HepG2 (cell line): ENCODE data around the gene HIC1. TPM values are rescaled to one million over a fixed set of nuclear protein-coding genes. Genes with fewer than 3 reads are reported as not detected.
A peak's percentile ranks its signal among the peaks of the same experiment; 100 is the strongest.

ENCODE experiments used
- ASH2L ChIP-seq: fragments of 300-600, 200-600 bp; sonication (generic); IDR thresholded peaks from 2 replicates; pipeline ENCODE4 v1.7.0; 2017; ENCODE audit warnings: low read depth, mild to moderate bottlenecking, moderate library complexity, mixed read lengths, low read length; ENCODE audit not compliant: insufficient read length
- DMAP1 ChIP-seq: IDR thresholded peaks from 2 replicates; pipeline ENCODE4 v1.6.1; 2016
- ESRRA ChIP-seq: sonication (generic); formaldehyde crosslinking; IDR thresholded peaks from 2 replicates; pipeline ENCODE4 v1.5.1; 2020; ENCODE audit warnings: mild to moderate bottlenecking, low read depth, missing genetic modification reagents
- GFI1 ChIP-seq: sonication (generic); formaldehyde crosslinking; IDR thresholded peaks from 2 replicates; pipeline ENCODE4 v1.5.0; 2020; ENCODE audit warnings: missing genetic modification reagents, mild to moderate bottlenecking, borderline replicate concordance
- RAD51 ChIP-seq: fragments of 450-650 bp; IDR thresholded peaks from 2 replicates; pipeline ENCODE4 v1.6.1; 2016; ENCODE audit warnings: borderline replicate concordance
- RFXANK ChIP-seq: IDR thresholded peaks from 2 replicates; pipeline ENCODE4 v1.6.1; 2016
- TP53 ChIP-seq: sonication (generic); formaldehyde crosslinking; conservative IDR thresholded peaks from 2 replicates; pipeline ENCODE4 v1.4.0; 2020; ENCODE audit warnings: missing genetic modification reagents
- ZBED4 ChIP-seq: sonication (generic); formaldehyde crosslinking; IDR thresholded peaks from 2 replicates; pipeline ENCODE4 v1.4.0; 2020; ENCODE audit warnings: missing genetic modification reagents, borderline replicate concordance
- ZBTB25 ChIP-seq: IDR thresholded peaks from 2 replicates; pipeline ENCODE4 v1.6.1; 2018; ENCODE audit warnings: missing genetic modification reagents
- ZFP36L2 ChIP-seq: sonication (generic); formaldehyde crosslinking; IDR thresholded peaks from 2 replicates; pipeline ENCODE4 v1.4.0; 2020; ENCODE audit warnings: missing genetic modification reagents
- ZMYM2 ChIP-seq: sonication (generic); formaldehyde crosslinking; IDR thresholded peaks from 2 replicates; pipeline ENCODE4 v1.8.0; 2022; ENCODE audit warnings: mild to moderate bottlenecking, missing genetic modification reagents
- ZNF432 ChIP-seq: sonication (generic); formaldehyde crosslinking; IDR thresholded peaks from 2 replicates; pipeline ENCODE4 v1.5.0; 2020; ENCODE audit warnings: missing genetic modification reagents, mild to moderate bottlenecking, borderline replicate concordance
- ZNF563 ChIP-seq: sonication (generic); formaldehyde crosslinking; IDR thresholded peaks from 2 replicates; pipeline ENCODE4 v1.8.0; 2022; ENCODE audit warnings: mild to moderate bottlenecking, moderate library complexity, missing genetic modification reagents
- ZNF644 ChIP-seq: IDR thresholded peaks from 2 replicates; pipeline ENCODE4 v1.6.1; 2016; ENCODE audit warnings: low read depth
- ZSCAN25 ChIP-seq: sonication (generic); formaldehyde crosslinking; IDR thresholded peaks from 2 replicates; pipeline ENCODE4 v1.8.0; 2022; ENCODE audit warnings: mild to moderate bottlenecking, missing genetic modification reagents
- polyA plus RNA-seq, 8 experiments: library from polyadenylated mRNA; depleted of rRNA in 3 of 8; stranded (reverse) in 7 of 8; unstranded in 1 of 8; fragments of >200 nt; fragmentation: Illumina TruSeq in 4 of 8; extraction: Trizol in 4 of 8; gene quantifications; 2 replicates each; pipeline versions ENCODE4 v1.2.1 to v1.2.3, GENCODE V29; 2011 to 2016; ENCODE audit warnings: low read depth in 4 of 8, missing spikeins in 1 of 8, mixed read lengths in 1 of 8; ENCODE audit not compliant: insufficient read depth in 1 of 8
- total RNA-seq, 5 experiments: library from RNA; depleted of rRNA; stranded (reverse); fragments of >200 nt; fragmentation: Illumina TruSeq; extraction: Trizol; gene quantifications; 2 replicates each; pipeline ENCODE4 v1.2.3, GENCODE V29; 2016; ENCODE audit warnings: low read depth in 1 of 5
- TF ChIP-seq, protein P1 (sequence below): sonication (generic); formaldehyde crosslinking; IDR thresholded peaks from 2 replicates; pipeline ENCODE4 v1.5.0; 2020; ENCODE audit warnings: mild to moderate bottlenecking, missing genetic modification reagents, borderline replicate concordance

HIC1 gene
- total and polyA plus RNA-seq, 2 of the 13 experiments (the other 11 are each of a cell fraction or from before 2014, with no cell fraction given) = 0.04 to 0.31 TPM

GRCh38 chr17:2029911-2030778, 24.8 kb upstream of the HIC1 start, which contains the start of gene DPH1 (continued):
- TF ChIP-seq ASH2L = peak; percentile 84
- peak; percentile 67; the same call in 1 of the 2 replicates for TF ChIP-seq ZFP36L2 (CRISPR knock-in tag)
- no peak for TF ChIP-seq ZBED4
- no peak for TF ChIP-seq TP53 (CRISPR knock-in tag)
- TF ChIP-seq ZSCAN25 = peak; percentile 50; the same call in 1 of the 2 replicates
- peak; percentile 86 for TF ChIP-seq ZBTB25 (CRISPR knock-in tag)
- TF ChIP-seq, protein P1, sequence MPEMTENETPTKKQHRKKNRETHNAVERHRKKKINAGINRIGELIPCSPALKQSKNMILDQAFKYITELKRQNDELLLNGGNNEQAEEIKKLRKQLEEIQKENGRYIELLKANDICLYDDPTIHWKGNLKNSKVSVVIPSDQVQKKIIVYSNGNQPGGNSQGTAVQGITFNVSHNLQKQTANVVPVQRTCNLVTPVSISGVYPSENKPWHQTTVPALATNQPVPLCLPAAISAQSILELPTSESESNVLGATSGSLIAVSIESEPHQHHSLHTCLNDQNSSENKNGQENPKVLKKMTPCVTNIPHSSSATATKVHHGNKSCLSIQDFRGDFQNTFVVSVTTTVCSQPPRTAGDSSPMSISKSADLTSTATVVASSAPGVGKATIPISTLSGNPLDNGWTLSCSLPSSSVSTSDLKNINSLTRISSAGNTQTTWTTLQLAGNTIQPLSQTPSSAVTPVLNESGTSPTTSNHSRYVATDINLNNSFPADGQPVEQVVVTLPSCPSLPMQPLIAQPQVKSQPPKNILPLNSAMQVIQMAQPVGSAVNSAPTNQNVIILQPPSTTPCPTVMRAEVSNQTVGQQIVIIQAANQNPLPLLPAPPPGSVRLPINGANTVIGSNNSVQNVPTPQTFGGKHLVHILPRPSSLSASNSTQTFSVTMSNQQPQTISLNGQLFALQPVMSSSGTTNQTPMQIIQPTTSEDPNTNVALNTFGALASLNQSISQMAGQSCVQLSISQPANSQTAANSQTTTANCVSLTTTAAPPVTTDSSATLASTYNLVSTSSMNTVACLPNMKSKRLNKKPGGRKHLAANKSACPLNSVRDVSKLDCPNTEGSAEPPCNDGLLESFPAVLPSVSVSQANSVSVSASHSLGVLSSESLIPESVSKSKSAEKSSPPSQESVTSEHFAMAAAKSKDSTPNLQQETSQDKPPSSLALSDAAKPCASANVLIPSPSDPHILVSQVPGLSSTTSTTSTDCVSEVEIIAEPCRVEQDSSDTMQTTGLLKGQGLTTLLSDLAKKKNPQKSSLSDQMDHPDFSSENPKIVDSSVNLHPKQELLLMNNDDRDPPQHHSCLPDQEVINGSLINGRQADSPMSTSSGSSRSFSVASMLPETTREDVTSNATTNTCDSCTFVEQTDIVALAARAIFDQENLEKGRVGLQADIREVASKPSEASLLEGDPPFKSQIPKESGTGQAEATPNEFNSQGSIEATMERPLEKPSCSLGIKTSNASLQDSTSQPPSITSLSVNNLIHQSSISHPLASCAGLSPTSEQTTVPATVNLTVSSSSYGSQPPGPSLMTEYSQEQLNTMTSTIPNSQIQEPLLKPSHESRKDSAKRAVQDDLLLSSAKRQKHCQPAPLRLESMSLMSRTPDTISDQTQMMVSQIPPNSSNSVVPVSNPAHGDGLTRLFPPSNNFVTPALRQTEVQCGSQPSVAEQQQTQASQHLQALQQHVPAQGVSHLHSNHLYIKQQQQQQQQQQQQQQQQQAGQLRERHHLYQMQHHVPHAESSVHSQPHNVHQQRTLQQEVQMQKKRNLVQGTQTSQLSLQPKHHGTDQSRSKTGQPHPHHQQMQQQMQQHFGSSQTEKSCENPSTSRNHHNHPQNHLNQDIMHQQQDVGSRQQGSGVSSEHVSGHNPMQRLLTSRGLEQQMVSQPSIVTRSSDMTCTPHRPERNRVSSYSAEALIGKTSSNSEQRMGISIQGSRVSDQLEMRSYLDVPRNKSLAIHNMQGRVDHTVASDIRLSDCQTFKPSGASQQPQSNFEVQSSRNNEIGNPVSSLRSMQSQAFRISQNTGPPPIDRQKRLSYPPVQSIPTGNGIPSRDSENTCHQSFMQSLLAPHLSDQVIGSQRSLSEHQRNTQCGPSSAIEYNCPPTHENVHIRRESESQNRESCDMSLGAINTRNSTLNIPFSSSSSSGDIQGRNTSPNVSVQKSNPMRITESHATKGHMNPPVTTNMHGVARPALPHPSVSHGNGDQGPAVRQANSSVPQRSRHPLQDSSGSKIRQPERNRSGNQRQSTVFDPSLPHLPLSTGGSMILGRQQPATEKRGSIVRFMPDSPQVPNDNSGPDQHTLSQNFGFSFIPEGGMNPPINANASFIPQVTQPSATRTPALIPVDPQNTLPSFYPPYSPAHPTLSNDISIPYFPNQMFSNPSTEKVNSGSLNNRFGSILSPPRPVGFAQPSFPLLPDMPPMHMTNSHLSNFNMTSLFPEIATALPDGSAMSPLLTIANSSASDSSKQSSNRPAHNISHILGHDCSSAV (CRISPR knock-in tag) = no peak
- no peak for TF ChIP-seq ZNF432 (CRISPR knock-in tag)
- TF ChIP-seq DMAP1 = peak; percentile 96
- no peak for TF ChIP-seq ZMYM2 (CRISPR knock-in tag)
- no peak for TF ChIP-seq RFXANK (CRISPR knock-in tag)
- TF ChIP-seq ESRRA (CRISPR knock-in tag) = no peak
- peak; percentile 22; the same call in 1 of the 2 replicates for TF ChIP-seq GFI1 (CRISPR knock-in tag)
- TF ChIP-seq RAD51 = peak; percentile 14; the same call in 1 of the 2 replicates
- TF ChIP-seq ZNF563 (CRISPR knock-in tag) = peak; percentile 44; the same call in 1 of the 2 replicates
- no peak for TF ChIP-seq ZNF644 (CRISPR knock-in tag)
